22Rv1 (cell line): Measurements from ENCODE around the gene UNC119B.

ENCODE experiments used
- CTCF ChIP-seq: fragments of 450-650 bp; IDR thresholded peaks from 2 replicates; pipeline ENCODE4 v1.5.1; 2017; ENCODE audit warnings: mild to moderate bottlenecking
- ZFX ChIP-seq: fragments of 450-650 bp; IDR thresholded peaks from 2 replicates; pipeline ENCODE4 v1.6.1; 2017; ENCODE audit warnings: antibody characterized with exemption, borderline replicate concordance

- TF ChIP-seq CTCF (no peak), ZFX (no peak)
These were observed 13.6 kb upstream of the UNC119B start for GRCh38 chr12:120696626-120697025.
